Naive B cell (primary cell): Measurements from ENCODE around the gene BEND2. TPM values are rescaled to one million over a fixed set of nuclear protein-coding genes. Genes with fewer than 3 reads are reported as not detected.

Experiments
- polyA plus RNA-seq, 6 donors: library from polyadenylated mRNA; unstranded; fragments of 300-500 nt; fragmentation: Illumina TruSeq; gene quantifications; one replicate each; pipeline ENCODE4 v1.2.3, GENCODE V29; 2021; ENCODE audit warnings: low read depth in 6 of 6

Gene BEND2
- polyA plus RNA-seq, 6 donors from 2014 or later, result 0.16 to 0.32 (median 0.28) TPM; not detected in 2

Other genes starting within 250 kb of the BEND2 start
- gene SCML2, start 133.8 kb upstream of the BEND2 start, polyA plus RNA-seq, result 1 to 10 TPM in 2 of 6 donors, under 1 TPM in 4; 0.74 to 2.4 (median 0.84) TPM
- gene CDKL5, start 204.7 kb upstream of the BEND2 start, polyA plus RNA-seq, result 1 to 10 TPM; 1.8 to 3.1 (median 2.6) TPM